H9 (cell line): ENCODE data around the gene RPL29. TPM values are rescaled to one million over a fixed set of nuclear protein-coding genes. Genes with fewer than 3 reads are reported as not detected.

Experiments used
- DNase-seq: peaks from one replicate; pipeline ENCODE4 v3.0.0-alpha.2; 2017
- H2AFZ ChIP-seq: one replicate; pipeline ENCODE4 v1.6.1; 2013; ENCODE audit warnings: mild to moderate bottlenecking, low read length, control low read depth, moderate library complexity
- H2AK5ac ChIP-seq: 2 replicates; pipeline ENCODE4 v1.6.1; 2013; ENCODE audit warnings: low read length, control low read depth, mixed read lengths; ENCODE audit not compliant: insufficient read length
- H2BK120ac ChIP-seq: one replicate; pipeline ENCODE4 v1.6.1; 2013; ENCODE audit warnings: low read depth, mild to moderate bottlenecking, low read length, control low read depth, inconsistent platforms; ENCODE audit not compliant: poor library complexity, severe bottlenecking
- H2BK12ac ChIP-seq: 2 replicates; pipeline ENCODE4 v1.6.1; 2013; ENCODE audit warnings: low read length, control low read depth, mixed read lengths, low read depth; ENCODE audit not compliant: insufficient read length
- H2BK15ac ChIP-seq: 2 replicates; pipeline ENCODE4 v1.6.1; 2013; ENCODE audit warnings: low read depth, low read length, control low read depth
- H2BK20ac ChIP-seq: one replicate; pipeline ENCODE4 v1.6.1; 2013; ENCODE audit warnings: low read depth, mild to moderate bottlenecking, low read length, control low read depth, inconsistent platforms; ENCODE audit not compliant: poor library complexity, severe bottlenecking
- H2BK5ac ChIP-seq: 2 replicates; pipeline ENCODE4 v1.6.1; 2013; ENCODE audit warnings: low read length, control low read depth, mixed read lengths; ENCODE audit not compliant: insufficient read length
- H3K14ac ChIP-seq: 2 replicates; pipeline ENCODE4 v1.6.1; 2013; ENCODE audit warnings: low read length, control low read depth; ENCODE audit not compliant: insufficient read depth
- H3K18ac ChIP-seq: 2 replicates; pipeline ENCODE4 v1.6.1; 2013; ENCODE audit warnings: low read depth, mild to moderate bottlenecking, mixed read lengths, low read length, control low read depth; ENCODE audit not compliant: insufficient read length
- H3K23ac ChIP-seq: 2 replicates; pipeline ENCODE4 v1.6.1; 2013; ENCODE audit warnings: low read length, control low read depth, mixed read lengths, low read depth; ENCODE audit not compliant: insufficient read length
- H3K23me2 ChIP-seq: 2 replicates; pipeline ENCODE4 v1.6.1; 2013; ENCODE audit warnings: low read depth, mild to moderate bottlenecking, mixed read lengths, low read length, control low read depth; ENCODE audit not compliant: insufficient read length, poor library complexity, severe bottlenecking
- H3K27ac ChIP-seq: 2 replicates; pipeline ENCODE4 v1.5.1; 2013; ENCODE audit warnings: low read length, control low read depth, mixed read lengths, low read depth; ENCODE audit not compliant: insufficient read length
- H3K27me3 ChIP-seq: 2 replicates; pipeline ENCODE4 v1.6.1; 2013; ENCODE audit warnings: low read length, control low read depth, inconsistent platforms; ENCODE audit not compliant: insufficient read depth
- H3K4ac ChIP-seq: 2 replicates; pipeline ENCODE4 v1.6.1; 2013; ENCODE audit warnings: low read depth, mild to moderate bottlenecking, control low read depth, inconsistent platforms, low read length, moderate library complexity
- H3K4me1 ChIP-seq: 2 replicates; pipeline ENCODE4 v1.6.1; 2013; ENCODE audit warnings: low read length, control low read depth, inconsistent platforms; ENCODE audit not compliant: insufficient read depth
- H3K4me2 ChIP-seq: 2 replicates; pipeline ENCODE4 v1.6.1; 2013; ENCODE audit warnings: low read length, control low read depth, mixed read lengths; ENCODE audit not compliant: insufficient read length, insufficient read depth
- H3K56ac ChIP-seq: 2 replicates; pipeline ENCODE4 v1.6.1; 2013; ENCODE audit warnings: low read depth, mild to moderate bottlenecking, mixed read lengths, low read length, control low read depth; ENCODE audit not compliant: insufficient read length
- H3K79me1 ChIP-seq: 2 replicates; pipeline ENCODE4 v1.6.1; 2013; ENCODE audit warnings: low read depth, mild to moderate bottlenecking, moderate library complexity, low read length, control low read depth, inconsistent platforms; ENCODE audit not compliant: insufficient read depth, poor library complexity, severe bottlenecking
- H3K79me2 ChIP-seq: 2 replicates; pipeline ENCODE4 v1.6.1; 2013; ENCODE audit warnings: low read length, control low read depth, inconsistent platforms; ENCODE audit not compliant: insufficient read depth
- H3K9ac ChIP-seq: 2 replicates; pipeline ENCODE4 v1.6.1; 2013; ENCODE audit warnings: low read length, control low read depth, mixed read lengths; ENCODE audit not compliant: insufficient read length; ENCODE audit errors: extremely low read depth
- H3K9me3 ChIP-seq: one replicate; pipeline ENCODE4 v1.6.1; 2013; ENCODE audit warnings: low read depth, low read length, inconsistent platforms; ENCODE audit not compliant: control insufficient read depth
- H3T11ph ChIP-seq: one replicate; pipeline ENCODE4 v1.6.1; 2013; ENCODE audit warnings: mild to moderate bottlenecking, low read length, control low read depth, inconsistent platforms
- H4K20me1 ChIP-seq: one replicate; pipeline ENCODE4 v1.6.1; 2013; ENCODE audit not compliant: control insufficient read depth, insufficient read length, insufficient read depth
- H4K5ac ChIP-seq: 2 replicates; pipeline ENCODE4 v1.6.1; 2013; ENCODE audit warnings: low read depth, mild to moderate bottlenecking, mixed read lengths, low read length, control low read depth; ENCODE audit not compliant: insufficient read length
- H4K8ac ChIP-seq: replicated peaks from 2 replicates; pipeline ENCODE4 v1.6.1; 2013; ENCODE audit warnings: low read length, control low read depth, mixed read lengths, low read depth; ENCODE audit not compliant: insufficient read length
- H4K91ac ChIP-seq: 2 replicates; pipeline ENCODE4 v1.6.1; 2013; ENCODE audit warnings: low read depth, mild to moderate bottlenecking, moderate library complexity, mixed read lengths, low read length, control low read depth; ENCODE audit not compliant: insufficient read length
- H3K27ac Mint-ChIP-seq, 3 experiments: 2 replicates in 2 of 3; 3 replicates in 1 of 3; pipeline ENCODE4 v1.8.0; 2020 to 2021; ENCODE audit warnings: mixed read lengths in 3 of 3, mild to moderate bottlenecking in 1 of 3, moderate library complexity in 1 of 3
- H3K27me3 Mint-ChIP-seq: 2 replicates; pipeline ENCODE4 v1.8.0; 2021; ENCODE audit warnings: low read depth, mild to moderate bottlenecking, moderate library complexity, mixed read lengths
- H3K36me3 Mint-ChIP-seq, 3 experiments: 2 replicates in 2 of 3; 3 replicates in 1 of 3; pipeline ENCODE4 v1.8.0; 2020 to 2021; ENCODE audit warnings: low read depth in 3 of 3, mixed read lengths in 3 of 3; ENCODE audit not compliant: insufficient read depth in 1 of 3
- H3K4me1 Mint-ChIP-seq, 2 experiments: 2 replicates each; pipeline ENCODE4 v1.8.0; 2020; ENCODE audit warnings: mixed read lengths in 2 of 2
- H3K4me3 Mint-ChIP-seq, 2 experiments: 2 replicates in 1 of 2; 3 replicates in 1 of 2; pipeline ENCODE4 v1.8.0; 2020 to 2021; ENCODE audit warnings: mild to moderate bottlenecking in 2 of 2, mixed read lengths in 2 of 2, moderate library complexity in 1 of 2
- H3K9me3 Mint-ChIP-seq, 2 experiments: 2 replicates in 1 of 2; 3 replicates in 1 of 2; pipeline ENCODE4 v1.8.0; 2020; ENCODE audit warnings: mild to moderate bottlenecking in 2 of 2, mixed read lengths in 2 of 2, moderate library complexity in 1 of 2
- WGBS: extraction: QIAGEN DNeasy Blood & Tissue Kit; methylation state at CpG from one replicate; pipeline ENCODE4 v1.1.7; 2013; ENCODE audit warnings: missing lambda C conversion rate, low lambda C conversion rate, mixed read lengths; ENCODE audit not compliant: insufficient read length; ENCODE audit errors: extremely low coverage; 5-methylcytosine and 5-hydroxymethylcytosine counted together
- total RNA-seq: library from RNA; stranded (reverse); gene quantifications from 2 replicates; pipeline ENCODE4 v1.2.1, GENCODE V29; 2021
- TF ChIP-seq, protein P1 (sequence below): fragments of 200-600 bp; sonication (generic); conservative IDR thresholded peaks from 3 replicates; pipeline ENCODE4 v1.8.0; 2021; ENCODE audit warnings: antibody characterized with exemption, mild to moderate bottlenecking

Gene RPL29
- total RNA-seq, 1 experiment from 2014 or later = 1,592 TPM

DNA sequence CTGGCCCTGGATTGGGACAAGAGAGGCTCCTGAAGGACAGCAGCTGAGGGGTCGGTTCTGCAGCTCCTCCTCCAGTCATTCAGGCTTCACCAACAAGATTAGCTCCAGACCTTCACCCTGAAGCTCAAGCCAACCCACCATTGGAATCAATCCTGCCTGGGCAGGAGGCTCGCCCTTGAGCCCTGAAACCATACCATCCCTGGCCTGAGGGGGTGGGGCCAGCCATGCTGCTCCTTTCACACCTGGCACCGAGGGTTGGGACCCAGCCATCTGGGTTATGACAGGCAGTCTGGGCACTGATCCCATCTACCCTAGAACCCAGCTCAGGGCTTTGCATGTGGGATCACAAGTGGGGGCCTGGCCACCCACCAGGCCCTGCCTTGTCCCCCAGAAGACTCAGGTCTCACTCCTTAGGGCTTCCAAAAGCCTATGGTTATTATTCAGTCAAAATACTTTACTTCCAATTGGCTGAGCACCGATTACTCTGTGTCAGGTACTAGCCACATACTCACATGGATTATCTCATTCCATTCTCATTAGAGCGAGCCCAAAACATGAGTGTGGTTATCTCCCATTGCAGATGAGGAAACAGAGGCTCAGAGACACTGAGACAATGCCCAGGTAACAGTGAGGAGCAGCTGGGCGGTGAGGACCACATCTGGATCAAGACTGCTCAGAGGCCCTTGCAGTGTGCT is 24.9 kb downstream of the RPL29 start:
- Histone ChIP-seq H2BK12ac (no peak overlapping the region), H3K23ac (no peak overlapping the region), H3K27ac (no peak overlapping the region)

More for the DNA sequence above, 24.9 kb downstream of the RPL29 start:
- Histone ChIP-seq H3K27me3 (peaks cover 5% of the 10 kb centered on the region; the same call in 1 of the 2 replicates), H2BK20ac (no peak overlapping the region), H2AK5ac (no peak overlapping the region), H3K79me1 (no peaks in the 10 kb centered on the region), H4K5ac (no peak overlapping the region), H3K14ac (no peak overlapping the region), H3K9ac (no peak overlapping the region), H2BK15ac (no peak overlapping the region), H3K23me2 (peaks cover 21% of the 10 kb centered on the region), H3T11ph (no peak overlapping the region), H2BK120ac (no peak overlapping the region), H2AFZ (no peak overlapping the region), H4K20me1 (peaks cover 3% of the 10 kb centered on the region), H3K4me1 (peaks cover 21% of the 10 kb centered on the region; the same call in 1 of the 2 replicates), H2BK5ac (no peak overlapping the region), H3K56ac (no peak overlapping the region), H3K4me2 (no peak overlapping the region), H3K9me3 (no peaks in the 10 kb centered on the region), H3K4ac (no peak overlapping the region), H4K91ac (no peak overlapping the region), H3K18ac (no peak overlapping the region), H4K8ac (no peak overlapping the region), H3K79me2 (no peaks in the 10 kb centered on the region)
- Mint-ChIP-seq H3K36me3 (peaks cover 0 to 2% (median 0%) of the 10 kb centered on the region in 3 experiments; a peak in 3 of 7 replicates), H3K27me3 (peaks cover 20% of the 10 kb centered on the region), H3K4me1 (peaks cover 36 to 59% of the 10 kb centered on the region in 2 experiments), H3K27ac (no peak overlapping the region), H3K4me3 (0 out of 5 replicates have a peak overlapping the region, but pooled peaks of 1 of the 2 experiments have one; percentile 11), H3K9me3 (no peaks in the 10 kb centered on the region)
- DNase-seq = no peak
- WGBS = no CpG with 5 or more reads among the region's 6 CpGs
- TF ChIP-seq, protein P1, sequence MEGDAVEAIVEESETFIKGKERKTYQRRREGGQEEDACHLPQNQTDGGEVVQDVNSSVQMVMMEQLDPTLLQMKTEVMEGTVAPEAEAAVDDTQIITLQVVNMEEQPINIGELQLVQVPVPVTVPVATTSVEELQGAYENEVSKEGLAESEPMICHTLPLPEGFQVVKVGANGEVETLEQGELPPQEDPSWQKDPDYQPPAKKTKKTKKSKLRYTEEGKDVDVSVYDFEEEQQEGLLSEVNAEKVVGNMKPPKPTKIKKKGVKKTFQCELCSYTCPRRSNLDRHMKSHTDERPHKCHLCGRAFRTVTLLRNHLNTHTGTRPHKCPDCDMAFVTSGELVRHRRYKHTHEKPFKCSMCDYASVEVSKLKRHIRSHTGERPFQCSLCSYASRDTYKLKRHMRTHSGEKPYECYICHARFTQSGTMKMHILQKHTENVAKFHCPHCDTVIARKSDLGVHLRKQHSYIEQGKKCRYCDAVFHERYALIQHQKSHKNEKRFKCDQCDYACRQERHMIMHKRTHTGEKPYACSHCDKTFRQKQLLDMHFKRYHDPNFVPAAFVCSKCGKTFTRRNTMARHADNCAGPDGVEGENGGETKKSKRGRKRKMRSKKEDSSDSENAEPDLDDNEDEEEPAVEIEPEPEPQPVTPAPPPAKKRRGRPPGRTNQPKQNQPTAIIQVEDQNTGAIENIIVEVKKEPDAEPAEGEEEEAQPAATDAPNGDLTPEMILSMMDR = no peak
